Activated naive CD4-positive, alpha-beta T cell treated with anti-CD3 and anti-CD28 coated beads, Interleukin-2, amount 50 U/mL, for 16 hours (primary cell): Measurements from ENCODE around the gene PPIE.

Experiments
- DNase-seq: peaks from one replicate; pipeline ENCODE4 v3.0.0-alpha.2; 2020

Gene PPIE

GRCh38 chr1:39738622-39739366 lies at the start of gene PPIE:
PPIE (plus strand) TSS chr1:39738882; CDS start chr1:39738901, 19 bp downstream.
- DNase-seq = peak; percentile 98

- DNase-seq = no peak
These were observed 49.5 kb upstream of the PPIE start for GRCh38 chr1:39689214-39689613.

GRCh38 chr1:39689635-39690034 lies 49.0 kb upstream of the PPIE start:
- DNase-seq = no peak

GRCh38 chr1:39690225-39690624 lies 48.5 kb upstream of the PPIE start:
- no peak for DNase-seq

GRCh38 chr1:39690794-39691382 lies 47.8 kb upstream of the PPIE start:
- no peak for DNase-seq

- peak; percentile 88 for DNase-seq
These were observed 47.1 kb upstream of the PPIE start, which contains the start of gene HPCAL4 for GRCh38 chr1:39691383-39692151. HPCAL4 (minus strand) TSS chr1:39691433; CDS start chr1:39684603, 6,830 bp downstream.

- peak; percentile 23 for DNase-seq
These were observed 46.3 kb upstream of the PPIE start for GRCh38 chr1:39692152-39693074.

GRCh38 chr1:39694026-39694425 lies 44.7 kb upstream of the PPIE start:
- DNase-seq = no peak

- no peak for DNase-seq
These were observed 43.7 kb upstream of the PPIE start for GRCh38 chr1:39695016-39695415.

GRCh38 chr1:39696448-39696847 lies 42.2 kb upstream of the PPIE start:
- DNase-seq = no peak

- DNase-seq = no peak
These were observed 40.1 kb upstream of the PPIE start for GRCh38 chr1:39698568-39698967.

GRCh38 chr1:39699419-39699818 lies 39.3 kb upstream of the PPIE start:
- no peak for DNase-seq

- no peak for DNase-seq
These were observed 38.3 kb upstream of the PPIE start for GRCh38 chr1:39700348-39700747.

- no peak for DNase-seq
These were observed 37.6 kb upstream of the PPIE start for GRCh38 chr1:39701049-39701439.

- DNase-seq = no peak
These were observed 33.9 kb upstream of the PPIE start for GRCh38 chr1:39704757-39705156.

GRCh38 chr1:39707506-39707905 lies 31.2 kb upstream of the PPIE start:
- DNase-seq = no peak

GRCh38 chr1:39711104-39711965 lies 27.3 kb upstream of the PPIE start:
- no peak for DNase-seq

GRCh38 chr1:39711966-39712340 lies 26.7 kb upstream of the PPIE start:
- DNase-seq = no peak

- DNase-seq = no peak
These were observed 25.1 kb upstream of the PPIE start for GRCh38 chr1:39713557-39713956.

- no peak for DNase-seq
These were observed 20.9 kb upstream of the PPIE start for GRCh38 chr1:39717809-39718208.

- DNase-seq = no peak
These were observed 18.3 kb upstream of the PPIE start for GRCh38 chr1:39720094-39720999.
